Left forelimb (tissue), 1 donor: ENCODE data around the gene TRPV4.
"Not testable (repeated sequence)": the region's sequence is repeated elsewhere in the genome, so short reads cannot be mapped to it uniquely, and the experiment has no call there.

Source experiments
- DNase-seq: peaks from one replicate; pipeline ENCODE4 v3.0.0-alpha.2; 2018; ENCODE audit warnings: low spot score

TRPV4 gene

DNA sequence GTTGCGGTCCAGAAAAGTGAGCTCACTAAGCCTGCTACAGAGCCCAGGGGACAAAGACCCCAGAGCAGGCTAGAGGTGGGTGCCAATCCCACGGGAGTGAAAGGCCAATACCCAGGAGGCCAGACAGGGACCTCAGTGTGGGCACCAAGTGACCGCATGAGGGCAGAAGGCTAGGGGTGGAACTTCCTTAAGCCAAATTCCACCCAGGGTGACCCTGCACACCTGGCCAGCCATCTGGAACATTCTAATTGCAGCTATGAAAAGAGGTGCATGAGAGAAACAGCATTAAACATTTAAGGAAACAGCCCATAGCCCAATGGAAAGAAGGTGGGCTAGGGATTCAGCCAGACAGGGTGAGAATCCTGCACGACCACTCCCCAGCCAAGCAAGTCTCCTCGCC, 27.8 kb upstream of the TRPV4 start:
- DNase-seq = no peak

- no peak for DNase-seq
Measured at GRCh38 chr12:109858764-109859163, 25.6 kb upstream of the TRPV4 start.

GRCh38 chr12:109857715-109858114, 24.5 kb upstream of the TRPV4 start:
- DNase-seq = no peak

GRCh38 chr12:109855377-109855776, 22.2 kb upstream of the TRPV4 start:
- DNase-seq = no peak

DNA sequence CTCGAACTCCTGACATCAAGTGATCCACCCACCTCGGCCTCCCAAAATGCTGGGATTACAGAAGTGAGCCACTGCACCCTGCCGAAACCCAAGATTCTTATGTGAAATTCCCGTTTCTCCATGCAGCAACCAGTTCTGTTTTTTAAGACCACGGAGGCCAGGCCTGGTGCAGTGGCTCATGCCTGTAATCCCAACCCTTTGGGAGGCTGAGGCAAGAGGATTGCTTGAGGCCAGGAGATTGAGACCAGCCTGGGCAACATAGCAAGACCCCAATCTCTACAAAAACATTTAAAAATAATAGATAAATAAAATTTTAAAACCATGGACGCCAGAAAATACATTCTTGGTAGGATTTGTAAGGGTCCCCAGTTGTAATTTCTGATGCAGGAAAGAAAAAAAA, 17.3 kb upstream of the TRPV4 start:
- not testable (repeated sequence) for DNase-seq

GRCh38 chr12:109847142-109847735, 14.0 kb upstream of the TRPV4 start:
- no peak for DNase-seq

- DNase-seq = no peak
Measured at GRCh38 chr12:109845824-109846205, 12.6 kb upstream of the TRPV4 start.

DNA sequence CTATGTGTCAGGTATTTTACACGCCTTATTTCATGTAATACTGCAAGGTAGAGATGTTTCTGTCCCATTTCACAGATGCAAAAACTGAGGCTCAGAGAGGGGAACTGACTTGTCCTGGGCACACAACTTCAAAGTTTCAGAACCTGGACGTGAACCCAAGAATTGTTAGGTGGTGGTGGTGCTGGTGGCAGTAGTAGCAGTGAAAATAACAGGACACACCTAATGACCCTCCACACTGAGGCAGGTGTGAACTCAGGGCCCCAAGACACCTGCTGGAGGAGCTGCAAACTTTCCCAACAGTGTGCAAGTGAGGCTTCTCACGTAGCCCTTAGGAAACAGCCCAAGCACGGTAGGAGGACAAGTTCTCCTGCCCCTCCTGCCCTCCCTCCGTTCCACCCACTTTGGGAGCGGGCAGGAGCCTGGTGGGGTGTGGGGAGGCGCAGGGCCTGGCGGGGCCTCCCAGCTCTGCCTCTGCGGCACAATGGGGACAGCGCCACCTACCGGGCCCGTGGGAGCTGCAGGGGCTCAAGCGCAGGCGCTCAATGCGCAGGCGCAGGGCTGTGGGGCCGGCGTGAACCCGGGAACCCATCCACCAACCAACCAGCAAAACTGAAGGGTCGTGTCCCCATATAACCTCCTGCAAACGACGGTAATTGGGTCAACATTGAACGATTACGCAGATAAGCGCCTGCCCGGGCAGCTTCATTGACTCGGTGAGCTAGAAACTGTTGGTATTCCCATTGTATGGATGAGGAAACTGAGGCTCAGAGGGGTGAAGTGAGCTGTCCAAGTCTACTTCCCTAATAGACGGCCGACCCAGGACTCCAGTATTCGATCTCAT, 12.0 kb upstream of the TRPV4 start:
- peak; percentile 91 for DNase-seq

- DNase-seq = no peak
Measured at GRCh38 chr12:109844091-109844490, 10.9 kb upstream of the TRPV4 start.

- no peak for DNase-seq
Measured at GRCh38 chr12:109842021-109842420, 8.8 kb upstream of the TRPV4 start.

- DNase-seq = no peak
Measured at GRCh38 chr12:109841356-109841755, 8.2 kb upstream of the TRPV4 start.

GRCh38 chr12:109840305-109841074, 7.3 kb upstream of the TRPV4 start:
- DNase-seq = no peak

DNA sequence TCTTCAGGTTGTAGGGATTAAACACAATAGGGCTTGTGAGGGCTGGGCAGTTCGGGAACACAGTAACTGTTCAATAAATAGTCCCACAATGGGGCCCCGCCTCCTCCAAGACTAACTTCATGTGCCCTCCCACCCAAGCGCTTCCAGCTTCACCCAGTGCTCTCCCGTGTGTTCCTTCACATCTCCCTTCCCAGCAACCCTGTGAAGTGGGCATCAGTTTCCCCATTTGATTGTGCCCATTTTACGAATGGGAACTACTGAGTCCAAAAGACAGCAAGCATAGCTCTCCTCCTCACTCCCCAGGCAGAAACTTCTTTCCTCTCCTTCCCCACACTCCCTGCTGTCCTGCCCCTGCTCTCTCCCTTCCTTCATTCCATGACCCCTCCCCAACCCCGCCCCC, 6.2 kb upstream of the TRPV4 start:
- DNase-seq = no peak

DNA sequence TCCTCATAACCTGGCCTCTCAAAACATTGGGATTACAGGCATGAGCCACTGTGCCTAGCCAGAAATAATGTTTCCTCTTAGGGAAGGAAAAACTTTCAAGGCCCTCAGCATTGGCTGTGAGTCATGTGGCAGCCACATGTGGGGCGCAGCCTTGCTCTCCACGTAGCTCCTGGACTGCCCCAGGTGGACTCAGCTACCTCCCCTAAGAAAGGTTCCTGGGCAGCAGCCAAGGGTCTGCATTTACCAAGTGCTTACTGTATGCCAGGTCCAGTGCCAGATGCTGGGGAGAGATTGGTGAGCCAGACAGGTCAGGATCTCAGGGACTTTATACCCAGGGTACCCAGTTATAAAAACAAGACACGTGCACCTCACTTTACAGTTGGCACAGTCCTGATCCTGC, 3.7 kb upstream of the TRPV4 start:
- no peak for DNase-seq

DNA sequence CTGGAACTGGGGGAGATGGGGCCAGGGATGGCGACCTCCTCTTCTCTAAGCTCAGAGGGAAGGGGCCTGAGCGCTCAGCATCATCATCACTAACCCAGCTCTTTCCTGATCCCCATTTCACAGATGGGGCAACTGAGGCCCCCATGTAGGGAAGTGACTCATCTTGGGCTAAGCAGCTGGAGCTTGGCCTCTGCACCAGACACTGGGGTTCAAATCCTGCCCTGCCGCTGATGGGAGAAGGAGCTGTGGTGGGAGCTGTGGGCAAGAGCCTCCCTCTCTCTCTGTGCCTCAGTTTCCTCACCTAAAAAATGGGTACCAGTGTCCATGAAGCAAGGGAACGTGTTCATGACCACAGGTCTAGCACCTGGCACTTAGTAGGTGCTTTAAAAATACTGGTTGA, 2.6 kb upstream of the TRPV4 start:
- no peak for DNase-seq

GRCh38 chr12:109832541-109833306, 474 bp downstream of the TRPV4 start:
- DNase-seq = no peak

DNA sequence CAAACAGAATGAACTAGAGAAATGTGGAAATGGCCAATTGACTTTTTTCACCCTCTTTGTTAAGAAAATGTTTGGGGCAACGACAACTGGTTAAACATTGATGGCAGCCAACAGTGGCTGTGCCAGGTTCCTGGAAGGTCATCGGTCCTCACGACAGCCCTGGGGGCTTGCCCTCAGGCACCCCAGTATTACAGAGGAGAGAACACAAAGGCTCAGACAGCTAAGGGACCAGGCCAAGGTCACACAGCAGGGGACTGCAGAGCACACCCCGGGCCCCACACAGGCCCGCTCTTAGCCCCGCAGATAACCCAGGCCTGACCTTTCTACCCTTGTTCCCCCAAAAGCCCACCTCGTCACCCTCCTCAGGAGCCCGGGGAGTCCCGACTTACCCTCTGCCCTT, 1.3 kb downstream of the TRPV4 start:
- DNase-seq = no peak

- DNase-seq = no peak
Measured at GRCh38 chr12:109831365-109831764, 1.8 kb downstream of the TRPV4 start.

DNA sequence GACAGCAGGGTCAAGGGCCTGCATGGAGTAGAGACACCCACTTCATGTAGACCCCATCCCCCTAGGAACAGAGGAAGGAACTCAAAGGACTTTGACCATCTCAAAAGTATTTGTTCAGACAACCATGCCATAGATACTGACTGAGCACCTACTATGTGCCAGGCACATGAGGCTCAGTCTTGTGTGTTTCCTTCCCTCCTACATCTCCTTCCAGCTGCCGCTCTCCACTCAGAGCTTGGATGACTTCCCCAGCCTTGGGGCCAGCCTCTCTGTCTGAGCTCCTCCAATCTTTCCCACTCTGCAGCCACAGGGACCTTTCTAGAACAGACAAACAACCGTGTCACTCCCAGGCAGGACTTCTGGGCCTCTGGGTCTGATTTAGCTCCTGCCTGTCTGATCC, 2.5 kb downstream of the TRPV4 start:
- no peak for DNase-seq

DNA sequence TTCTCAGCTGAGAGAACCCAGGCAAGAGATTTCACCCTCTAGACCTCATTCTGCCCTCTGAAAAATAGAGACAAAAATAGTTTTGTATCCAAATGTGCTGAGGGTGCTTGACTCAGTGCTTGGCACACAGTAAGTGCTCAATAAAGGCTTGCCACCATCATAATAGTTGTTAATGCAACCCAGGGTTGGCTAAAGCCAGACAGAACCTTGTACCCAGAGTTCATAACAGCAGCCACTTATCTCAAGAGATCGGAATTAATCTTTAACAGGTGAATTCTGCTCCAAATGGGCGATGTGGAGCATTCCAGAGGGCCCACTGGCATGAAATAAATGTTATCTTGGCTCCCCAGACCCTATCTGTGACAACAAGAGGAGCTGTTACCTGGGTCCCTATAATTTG, 2.9 kb downstream of the TRPV4 start:
- no peak for DNase-seq

- DNase-seq = no peak
Measured at GRCh38 chr12:109829667-109830066, 3.5 kb downstream of the TRPV4 start.

DNA sequence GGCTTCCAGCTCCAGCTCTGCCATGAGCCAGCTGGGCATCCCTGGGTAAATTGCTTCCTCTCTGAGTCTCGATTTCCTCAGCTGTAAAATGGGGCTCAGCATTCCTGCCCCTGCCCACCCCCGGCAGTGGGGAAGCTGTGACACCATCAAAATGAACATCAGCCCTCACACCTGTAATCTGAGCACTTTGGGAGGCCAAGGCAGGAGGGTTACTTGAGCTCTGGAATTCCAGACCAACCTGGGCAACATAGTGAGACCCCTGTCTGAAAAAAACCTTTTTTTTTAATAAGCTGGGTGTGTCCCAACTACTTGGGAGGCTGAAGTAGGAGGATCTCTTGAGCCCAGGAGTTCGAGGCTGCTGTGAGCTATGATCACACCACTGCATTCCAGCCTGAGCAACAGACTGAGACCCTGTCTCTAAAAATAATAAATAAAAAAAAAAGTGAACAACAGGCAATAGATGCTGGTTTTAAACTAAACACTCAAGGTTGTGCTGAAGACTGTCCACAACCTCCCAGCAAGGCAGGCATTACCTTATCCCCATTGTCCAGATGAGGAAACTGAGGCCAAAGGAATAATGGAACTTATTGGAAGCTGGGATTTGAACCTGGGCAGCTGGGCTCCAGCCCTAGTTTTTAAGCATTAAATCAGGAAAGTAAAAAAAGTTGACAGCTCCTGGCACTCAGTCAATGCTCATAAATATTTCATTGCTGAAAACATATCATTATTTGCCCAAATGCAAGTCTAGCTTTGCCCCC, 4.3 kb downstream of the TRPV4 start:
- no peak for DNase-seq
